HG03439 (cell line): ENCODE results near the gene SLC22A12.
"Not testable (repeated sequence)": the region's sequence is repeated elsewhere in the genome, so short reads cannot be mapped to it uniquely, and the experiment has no call there.

Source experiments
- ATAC-seq: cut with Tn5 transposase; IDR thresholded peaks from one replicate; pipeline ENCODE4 v1.9.1; 2021; ENCODE audit warnings: mild to moderate bottlenecking, moderate library complexity; ENCODE audit not compliant: unreplicated experiment

SLC22A12 gene

GRCh38 chr11:64583296-64584262 is 7.4 kb upstream of the SLC22A12 start:
- no peak for ATAC-seq

GRCh38 chr11:64585150-64585549 is 5.9 kb upstream of the SLC22A12 start:
- ATAC-seq = no peak

GRCh38 chr11:64586366-64586765 is 4.7 kb upstream of the SLC22A12 start:
- ATAC-seq = no peak

GRCh38 chr11:64588701-64589100 is 2.3 kb upstream of the SLC22A12 start:
- ATAC-seq = no peak

- ATAC-seq = no peak
These were observed 525 bp downstream of the SLC22A12 start for GRCh38 chr11:64591257-64592233.

- no peak for ATAC-seq
These were observed 1.2 kb downstream of the SLC22A12 start for GRCh38 chr11:64592234-64592615.

GRCh38 chr11:64592656-64593055 is 1.6 kb downstream of the SLC22A12 start:
- no peak for ATAC-seq

GRCh38 chr11:64593156-64594105 is 2.4 kb downstream of the SLC22A12 start:
- no peak for ATAC-seq

- no peak for ATAC-seq
These were observed 3.3 kb downstream of the SLC22A12 start for GRCh38 chr11:64594159-64594939.

- ATAC-seq = not testable (repeated sequence)
These were observed 4.9 kb downstream of the SLC22A12 start for GRCh38 chr11:64595922-64596321.

- no peak for ATAC-seq
These were observed 6.7 kb downstream of the SLC22A12 start for GRCh38 chr11:64597671-64598101.

- no peak for ATAC-seq
These were observed 7.2 kb downstream of the SLC22A12 start for GRCh38 chr11:64598106-64598796.

- ATAC-seq = no peak
These were observed 8.0 kb downstream of the SLC22A12 start for GRCh38 chr11:64598797-64599697.

- ATAC-seq = no peak
These were observed 8.7 kb downstream of the SLC22A12 start for GRCh38 chr11:64599698-64600211.

- ATAC-seq = no peak
These were observed 9.4 kb downstream of the SLC22A12 start for GRCh38 chr11:64600281-64600992.

- no peak for ATAC-seq
These were observed 10.8 kb downstream of the SLC22A12 start for GRCh38 chr11:64601605-64602465.
